AG04450 (cell line): ENCODE results near the gene NME1. TPM values are rescaled to one million over a fixed set of nuclear protein-coding genes. Genes with fewer than 3 reads are reported as not detected.
A peak's percentile ranks its signal among the peaks of the same experiment; 100 is the strongest.
"Not testable (repeated sequence)": the region's sequence is repeated elsewhere in the genome, so short reads cannot be mapped to it uniquely, and the experiment has no call there.

Source experiments
- CTCF ChIA-PET: fragments of 300-600, 350-600 bp; formaldehyde crosslinking; extraction: SDS; loops from one replicate; lab custom pipeline; 2022; ENCODE audit warnings: antibody characterized with exemption, inconsistent platforms; lab: Charles Lee
- POLR2A ChIA-PET: fragments of 350-600 bp; formaldehyde crosslinking; extraction: SDS; loops from one replicate; lab custom pipeline; 2021; ENCODE audit warnings: antibody characterized with exemption, inconsistent platforms; lab: Yijun Ruan, JAX
- DNase-seq: peaks from one replicate; pipeline ENCODE4 v3.0.0-alpha.2; 2011; ENCODE audit warnings: low read depth, low spot score
- H3K27ac ChIP-seq: one replicate; pipeline ENCODE4 v1.5.1; 2012; ENCODE audit warnings: low read depth, low read length, control low read depth
- H3K27me3 ChIP-seq: one replicate; pipeline ENCODE4 v1.6.0; 2012; ENCODE audit warnings: low read length; ENCODE audit not compliant: control insufficient read depth, insufficient read depth
- H3K4me3 ChIP-seq: 2 replicates; pipeline ENCODE4 v1.5.1; 2011; ENCODE audit warnings: mild to moderate bottlenecking, low read depth, low read length, control low read depth
- H3K9me3 ChIP-seq: 2 replicates; pipeline ENCODE4 v1.5.1; 2012; ENCODE audit warnings: low read length; ENCODE audit not compliant: control insufficient read depth, insufficient read depth
- polyA plus RNA-seq: library from polyadenylated mRNA; depleted of rRNA; stranded (reverse); fragments of >200 nt; gene quantifications from 2 replicates; pipeline ENCODE4 v1.2.3, GENCODE V29; 2011
- TF ChIP-seq, protein P1 (sequence below): IDR thresholded peaks from 2 replicates; pipeline ENCODE4 v1.5.1; 2011; ENCODE audit warnings: low read depth, low read length, control low read depth, inconsistent platforms

The NME1 gene
- polyA plus RNA-seq, 1 experiment: 350 TPM

DNA sequence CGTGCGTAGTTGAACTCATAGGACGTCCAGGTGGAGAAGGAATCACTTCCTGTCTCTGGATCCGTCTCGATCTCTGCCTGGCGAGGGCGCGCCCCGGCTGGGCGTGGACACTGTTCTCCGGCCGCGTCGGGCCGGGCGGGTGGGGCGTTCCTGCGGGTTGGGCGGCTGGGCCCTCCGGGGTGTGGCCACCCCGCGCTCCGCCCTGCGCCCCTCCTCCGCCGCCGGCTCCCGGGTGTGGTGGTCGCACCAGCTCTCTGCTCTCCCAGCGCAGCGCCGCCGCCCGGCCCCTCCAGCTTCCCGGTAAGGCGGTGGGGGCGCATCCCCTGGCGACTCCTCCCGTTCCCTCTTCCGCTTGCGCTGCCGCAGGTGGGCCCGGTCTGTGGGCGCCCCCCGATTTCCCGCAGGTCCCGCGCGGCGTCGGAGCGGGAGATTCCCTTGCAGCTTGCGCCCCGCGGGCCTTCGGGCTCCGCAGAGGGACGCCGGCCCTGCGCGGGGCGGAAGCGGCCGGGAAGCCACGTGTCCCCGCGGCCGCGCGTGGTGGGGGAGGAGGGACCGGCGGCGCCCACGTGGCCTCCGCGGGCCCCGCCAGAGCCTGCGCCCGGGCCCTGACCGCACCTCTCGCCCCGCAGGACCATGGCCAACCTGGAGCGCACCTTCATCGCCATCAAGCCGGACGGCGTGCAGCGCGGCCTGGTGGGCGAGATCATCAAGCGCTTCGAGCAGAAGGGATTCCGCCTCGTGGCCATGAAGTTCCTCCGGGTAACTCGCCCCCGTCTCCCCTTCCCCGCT is 13.0 kb downstream of the NME1 start, which contains the start of gene NME2:
TSS of gene NME2 (plus strand) at position 214 of the 789 bp plus-strand sequence. CDS start at position 634, 420 bp downstream.
- POLR2A ChIA-PET: interaction anchor here (1.2 kb wide), 1 partner anchor 13 kb away, joined by 3 read pairs; the partner anchor contains the start of gene NME1

DNA sequence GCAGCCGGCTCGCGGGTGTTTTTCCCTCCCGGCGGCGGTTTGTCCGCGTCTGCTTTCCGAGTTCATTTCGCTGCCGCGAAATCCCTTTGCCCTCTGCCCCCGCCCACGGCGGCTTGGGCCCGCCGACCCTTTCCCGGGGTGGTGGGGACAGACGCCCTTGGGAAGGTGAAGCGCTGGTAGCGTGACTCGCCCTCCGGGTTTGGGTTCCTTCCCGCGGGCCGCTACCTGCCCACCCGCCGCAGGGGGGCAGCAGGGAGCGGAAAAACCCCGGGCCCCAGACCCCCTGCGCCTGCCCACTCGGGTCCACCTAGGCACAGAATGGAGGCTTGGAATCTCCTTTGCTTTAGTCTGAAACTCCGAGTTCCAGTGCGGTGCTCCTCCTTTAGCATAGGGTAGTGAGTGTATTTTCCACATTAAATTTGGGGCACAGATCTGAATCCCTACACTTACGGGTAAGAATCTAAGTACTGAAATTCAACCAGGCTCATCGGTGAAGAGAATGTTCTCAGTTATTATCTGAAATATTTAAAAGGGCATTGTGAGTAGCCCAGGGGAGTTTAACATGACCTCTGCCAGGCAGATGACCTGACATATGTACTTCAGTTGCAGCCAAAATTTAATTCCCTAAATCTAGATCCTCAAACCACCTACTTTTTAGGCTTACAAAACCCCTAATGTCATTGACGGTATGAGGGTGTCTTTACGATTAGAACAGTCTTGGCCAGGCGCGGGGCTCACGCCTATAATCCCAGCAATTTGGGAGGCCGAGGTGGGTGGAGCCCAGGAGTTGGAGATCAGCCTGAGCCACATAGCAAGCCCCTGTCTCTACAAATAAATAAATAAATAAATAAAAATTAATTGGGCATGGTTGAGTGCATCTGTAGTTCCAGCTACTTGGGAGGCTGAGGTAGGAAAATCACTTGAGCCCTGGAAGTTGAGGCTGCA is 13.9 kb downstream of the NME1 start:
- Histone ChIP-seq H3K4me3 (peak overlapping the region; percentile 93), H3K27ac (peak overlapping the region; percentile 75), H3K27me3 (no peaks in the 10 kb centered on the region), H3K9me3 (no peaks in the 10 kb centered on the region; the same call in 1 of the 2 replicates)
- no peak for DNase-seq
- CTCF ChIA-PET: no interaction called here
- TF ChIP-seq, protein P1, sequence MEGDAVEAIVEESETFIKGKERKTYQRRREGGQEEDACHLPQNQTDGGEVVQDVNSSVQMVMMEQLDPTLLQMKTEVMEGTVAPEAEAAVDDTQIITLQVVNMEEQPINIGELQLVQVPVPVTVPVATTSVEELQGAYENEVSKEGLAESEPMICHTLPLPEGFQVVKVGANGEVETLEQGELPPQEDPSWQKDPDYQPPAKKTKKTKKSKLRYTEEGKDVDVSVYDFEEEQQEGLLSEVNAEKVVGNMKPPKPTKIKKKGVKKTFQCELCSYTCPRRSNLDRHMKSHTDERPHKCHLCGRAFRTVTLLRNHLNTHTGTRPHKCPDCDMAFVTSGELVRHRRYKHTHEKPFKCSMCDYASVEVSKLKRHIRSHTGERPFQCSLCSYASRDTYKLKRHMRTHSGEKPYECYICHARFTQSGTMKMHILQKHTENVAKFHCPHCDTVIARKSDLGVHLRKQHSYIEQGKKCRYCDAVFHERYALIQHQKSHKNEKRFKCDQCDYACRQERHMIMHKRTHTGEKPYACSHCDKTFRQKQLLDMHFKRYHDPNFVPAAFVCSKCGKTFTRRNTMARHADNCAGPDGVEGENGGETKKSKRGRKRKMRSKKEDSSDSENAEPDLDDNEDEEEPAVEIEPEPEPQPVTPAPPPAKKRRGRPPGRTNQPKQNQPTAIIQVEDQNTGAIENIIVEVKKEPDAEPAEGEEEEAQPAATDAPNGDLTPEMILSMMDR: peak; percentile 78
- POLR2A ChIA-PET: no interaction called here

More for the DNA sequence above, 13.0 kb downstream of the NME1 start, which contains the start of gene NME2:
- DNase-seq: peak; percentile 36
- CTCF ChIA-PET: interaction anchor here (0.6 to 1.0 kb wide), 3 partner anchors 10 to 156 kb away, joined by 3 to 4 read pairs (median 4); no protein-coding TSS in a partner anchor
- H3K4me3 ChIP-seq: peak within 1 kb of the TSS; percentile 93
- no peaks in the 10 kb centered on the region for H3K27me3 ChIP-seq
- TF ChIP-seq, protein P1: no peak
- peak within 1 kb of the TSS; percentile 87 for H3K27ac ChIP-seq
- no peaks in the 10 kb centered on the region; the same call in 1 of the 2 replicates for H3K9me3 ChIP-seq

DNA sequence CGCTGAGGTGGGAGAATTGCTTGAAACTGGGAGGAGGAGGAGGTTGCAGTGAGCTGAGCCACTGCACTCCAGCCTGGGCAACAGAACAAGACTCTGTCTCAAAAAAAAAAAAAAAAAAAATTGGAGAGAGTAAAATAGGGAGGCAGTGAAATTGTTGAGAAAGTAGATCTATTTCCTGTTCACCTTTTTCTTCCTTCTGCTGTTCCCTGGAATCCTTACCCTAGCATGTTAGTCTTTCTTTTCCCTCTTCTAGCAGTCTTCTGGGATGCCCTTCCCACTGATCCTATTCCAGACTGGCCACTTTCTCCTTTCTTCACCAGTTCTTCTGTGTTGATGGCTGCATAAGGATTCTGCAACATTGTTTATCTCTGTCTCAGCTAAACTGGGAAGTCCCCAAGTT is 16.0 kb downstream of the NME1 start:
- no peaks in the 10 kb centered on the region for H3K27me3 ChIP-seq
- POLR2A ChIA-PET: no interaction called here
- no peaks in the 10 kb centered on the region; the same call in 1 of the 2 replicates for H3K9me3 ChIP-seq
- CTCF ChIA-PET: no interaction called here
- H3K27ac ChIP-seq: no peak overlapping the region
- DNase-seq: no peak
- TF ChIP-seq, protein P1: no peak
- no peak overlapping the region for H3K4me3 ChIP-seq

DNA sequence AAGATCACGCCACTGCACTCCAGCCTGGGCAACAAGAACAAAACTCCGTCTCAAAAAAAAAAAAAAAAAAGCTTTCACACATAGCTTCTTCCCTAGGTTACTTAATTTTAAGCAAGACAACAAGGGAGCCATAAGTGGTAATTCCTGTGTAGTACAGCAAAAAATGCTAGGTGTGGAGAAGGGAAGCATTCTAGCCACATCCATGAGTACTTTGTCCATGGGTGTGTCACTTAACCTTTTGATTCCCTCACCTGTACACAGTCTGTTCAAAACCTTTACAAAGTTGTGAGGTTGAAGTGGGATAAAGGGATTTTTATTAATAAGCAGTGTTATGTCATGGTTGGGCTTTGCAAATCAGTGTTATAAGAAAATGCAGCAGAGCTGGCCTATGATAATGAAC is 17.4 kb downstream of the NME1 start:
- no peak overlapping the region for H3K27ac ChIP-seq
- ChIA-PET CTCF (interaction anchor here (0.7 kb wide), 1 partner anchor 9 kb away, joined by 7 read pairs; no protein-coding TSS in a partner anchor), POLR2A (interaction anchor here (0.6 kb wide), 1 partner anchor 66 kb away, joined by 5 read pairs; no protein-coding TSS in a partner anchor)
- DNase-seq: no peak
- TF ChIP-seq, protein P1: no peak
- no peak overlapping the region for H3K4me3 ChIP-seq
- H3K27me3 ChIP-seq: no peaks in the 10 kb centered on the region
- no peaks in the 10 kb centered on the region; the same call in 1 of the 2 replicates for H3K9me3 ChIP-seq

DNA sequence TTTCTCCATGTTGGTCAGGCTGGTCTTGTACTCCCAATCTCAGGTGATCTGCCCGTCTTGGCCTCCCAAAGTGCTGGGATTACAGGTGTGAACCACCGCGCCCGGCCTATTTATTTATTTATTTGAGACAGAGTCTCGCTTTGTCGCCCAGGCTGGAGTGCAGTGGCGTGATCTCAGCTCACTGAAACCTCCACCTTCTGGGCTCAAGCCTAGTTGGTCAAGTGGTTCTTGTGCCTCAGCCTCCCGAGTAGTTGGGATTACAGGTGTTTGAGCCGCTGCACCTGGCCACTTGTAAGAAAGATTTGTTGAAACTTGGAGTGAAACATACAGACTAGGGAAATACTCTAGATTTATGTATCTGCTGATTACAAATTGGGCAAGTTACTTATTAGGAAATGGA is 18.7 kb downstream of the NME1 start:
- H3K27me3 ChIP-seq, DNase-seq, H3K4me3 ChIP-seq, H3K27ac ChIP-seq, CTCF ChIA-PET, H3K9me3 ChIP-seq: not testable (repeated sequence)
- POLR2A ChIA-PET: interaction anchor here (0.6 kb wide), 1 partner anchor 10 kb away, joined by 3 read pairs; no protein-coding TSS in a partner anchor
